Measurements from ENCODE around the gene PHOX2A. TPM values are rescaled to one million over a fixed set of nuclear protein-coding genes. Genes with fewer than 3 reads are reported as not detected.
"Not testable (repeated sequence)": the region's sequence is repeated elsewhere in the genome, so short reads cannot be mapped to it uniquely, and the experiment has no call there.

The PHOX2A gene
- not detected in 2 replicates for total RNA-seq

GRCh38 chr11:72244060-72244360, at the start of gene PHOX2A:
PHOX2A (minus strand) TSS chr11:72244176; CDS start chr11:72244004, 172 bp downstream.
- no peak for DNase-seq (ENCODE audit: low read depth, low spot score)

GRCh38 chr11:72293391-72293790, 49.4 kb upstream of the PHOX2A start:
- DNase-seq (ENCODE audit: low read depth, low spot score) = no peak

GRCh38 chr11:72292106-72292785, 48.3 kb upstream of the PHOX2A start:
- no peak for DNase-seq (ENCODE audit: low read depth, low spot score)

GRCh38 chr11:72290741-72291140, 46.8 kb upstream of the PHOX2A start:
- not testable (repeated sequence) for DNase-seq (ENCODE audit: low read depth, low spot score)

- DNase-seq (ENCODE audit: low read depth, low spot score) = no peak
These were observed 43.3 kb upstream of the PHOX2A start for GRCh38 chr11:72287293-72287692.

GRCh38 chr11:72283947-72284346, 40.0 kb upstream of the PHOX2A start:
- DNase-seq (ENCODE audit: low read depth, low spot score) = no peak

GRCh38 chr11:72280726-72281315, 36.8 kb upstream of the PHOX2A start:
- no peak for DNase-seq (ENCODE audit: low read depth, low spot score)

GRCh38 chr11:72280037-72280436, 36.1 kb upstream of the PHOX2A start:
- no peak for DNase-seq (ENCODE audit: low read depth, low spot score)

GRCh38 chr11:72278905-72279304, 34.9 kb upstream of the PHOX2A start:
- no peak for DNase-seq (ENCODE audit: low read depth, low spot score)

- no peak for DNase-seq (ENCODE audit: low read depth, low spot score)
These were observed 30.5 kb upstream of the PHOX2A start for GRCh38 chr11:72274435-72274834.

- no peak for DNase-seq (ENCODE audit: low read depth, low spot score)
These were observed 28.0 kb upstream of the PHOX2A start for GRCh38 chr11:72271980-72272379.

GRCh38 chr11:72267956-72268617, 24.1 kb upstream of the PHOX2A start:
- no peak for DNase-seq (ENCODE audit: low read depth, low spot score)

- not testable (repeated sequence) for DNase-seq (ENCODE audit: low read depth, low spot score)
These were observed 23.0 kb upstream of the PHOX2A start for GRCh38 chr11:72266960-72267359.

GRCh38 chr11:72265951-72266350, 22.0 kb upstream of the PHOX2A start:
- no peak for DNase-seq (ENCODE audit: low read depth, low spot score)

GRCh38 chr11:72263361-72263760, 19.4 kb upstream of the PHOX2A start:
- DNase-seq (ENCODE audit: low read depth, low spot score) = no peak

- no peak for DNase-seq (ENCODE audit: low read depth, low spot score)
These were observed 16.6 kb upstream of the PHOX2A start for GRCh38 chr11:72260574-72260973.

GRCh38 chr11:72259490-72259889, 15.5 kb upstream of the PHOX2A start:
- no peak for DNase-seq (ENCODE audit: low read depth, low spot score)

GRCh38 chr11:72257570-72257969, 13.6 kb upstream of the PHOX2A start:
- no peak for DNase-seq (ENCODE audit: low read depth, low spot score)

GRCh38 chr11:72254299-72254993, 10.5 kb upstream of the PHOX2A start:
- DNase-seq (ENCODE audit: low read depth, low spot score) = no peak

GRCh38 chr11:72253392-72253791, 9.4 kb upstream of the PHOX2A start:
- DNase-seq (ENCODE audit: low read depth, low spot score) = no peak

- no peak for DNase-seq (ENCODE audit: low read depth, low spot score)
These were observed 7.6 kb upstream of the PHOX2A start for GRCh38 chr11:72251614-72252013.
